ENCODE results near the gene PLEKHA5.
A peak's percentile ranks its signal among the peaks of the same experiment; 100 is the strongest.

Gene PLEKHA5

GRCh38 chr12:19128485-19128884 is 1.0 kb upstream of the PLEKHA5 start:
- DNase-seq: no peak

GRCh38 chr12:19129122-19129485 is 429 bp upstream of the PLEKHA5 start:
- no peak for DNase-seq

GRCh38 chr12:19130224-19131024 is 891 bp downstream of the PLEKHA5 start:
- peak; percentile 1 for DNase-seq

- DNase-seq: no peak
Observed at GRCh38 chr12:19131025-19131444, 1.5 kb downstream of the PLEKHA5 start.

- DNase-seq: no peak
Observed at GRCh38 chr12:19138551-19138950, 9.0 kb downstream of the PLEKHA5 start.

GRCh38 chr12:19138956-19139355 is 9.4 kb downstream of the PLEKHA5 start:
- DNase-seq: no peak

- no peak for DNase-seq
Observed at GRCh38 chr12:19139615-19140194, 10.2 kb downstream of the PLEKHA5 start.

GRCh38 chr12:19140381-19141236 is 11.1 kb downstream of the PLEKHA5 start:
- no peak for DNase-seq

- no peak for DNase-seq
Observed at GRCh38 chr12:19142499-19142898, 13.0 kb downstream of the PLEKHA5 start.

GRCh38 chr12:19144287-19144686 is 14.8 kb downstream of the PLEKHA5 start:
- no peak for DNase-seq

GRCh38 chr12:19144985-19145384 is 15.5 kb downstream of the PLEKHA5 start:
- no peak for DNase-seq

- DNase-seq: no peak
Observed at GRCh38 chr12:19148860-19149259, 19.3 kb downstream of the PLEKHA5 start.

GRCh38 chr12:19150273-19150900 is 20.9 kb downstream of the PLEKHA5 start:
- DNase-seq: no peak

GRCh38 chr12:19151298-19151697 is 21.8 kb downstream of the PLEKHA5 start:
- DNase-seq: no peak

GRCh38 chr12:19153396-19153795 is 23.9 kb downstream of the PLEKHA5 start:
- no peak for DNase-seq

GRCh38 chr12:19154686-19155085 is 25.2 kb downstream of the PLEKHA5 start:
- DNase-seq: no peak

- DNase-seq: no peak
Observed at GRCh38 chr12:19155981-19156734, 26.6 kb downstream of the PLEKHA5 start.

- DNase-seq: no peak
Observed at GRCh38 chr12:19158923-19159322, 29.4 kb downstream of the PLEKHA5 start.

- DNase-seq: no peak
Observed at GRCh38 chr12:19161216-19161615, 31.7 kb downstream of the PLEKHA5 start.

- DNase-seq: no peak
Observed at GRCh38 chr12:19165451-19165850, 35.9 kb downstream of the PLEKHA5 start.

GRCh38 chr12:19166387-19166786 is 36.9 kb downstream of the PLEKHA5 start:
- no peak for DNase-seq

- no peak for DNase-seq
Observed at GRCh38 chr12:19166956-19167355, 37.4 kb downstream of the PLEKHA5 start.

All from activated CD4-positive, alpha-beta T cell treated with anti-CD3 and anti-CD28 coated beads, Interleukin-2, amount 50 U/mL, for 1 hour (primary cell).